ENCODE measurements around the gene CASKIN1. TPM values are rescaled to one million over a fixed set of nuclear protein-coding genes. Genes with fewer than 3 reads are reported as not detected.

Gene CASKIN1
- total RNA-seq, 1 experiment from 2014 or later = 5.9 TPM

DNA sequence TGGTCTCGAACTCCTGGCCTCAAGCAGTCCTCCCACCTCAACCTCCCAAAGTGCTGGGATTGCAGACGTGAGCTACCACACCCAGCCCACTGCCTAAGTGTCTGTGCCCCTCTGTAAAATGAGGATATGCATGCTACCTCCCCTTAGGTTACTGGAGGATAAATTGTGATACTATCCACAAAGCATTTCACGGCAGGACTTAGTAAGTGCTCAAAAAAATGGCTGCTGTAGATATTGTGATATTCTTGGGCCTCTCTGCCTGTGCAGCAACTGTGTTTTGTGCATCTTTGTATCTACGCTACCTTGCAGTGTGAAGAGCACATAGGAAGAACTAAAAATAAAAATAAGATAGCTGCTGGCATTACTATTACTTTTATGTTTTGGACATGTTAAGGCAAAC, 1.9 kb upstream of the CASKIN1 start:
- BruUV-seq (replicated peaks) = no TSS peak
- Histone ChIP-seq H4K20me1 (ENCODE audit: insufficient read depth) (no peaks in the 10 kb centered on the region), H3K36me3 (ENCODE audit: control insufficient read depth in 1 of 2, insufficient read depth in 2 of 2, low read length in 2 of 2) (no peaks in the 10 kb centered on the region), H3K27ac (ENCODE audit: low read depth, low read length) (no peak overlapping the region), H3K4me3 (replicated peaks in 1 of 2; ENCODE audit: low read depth in 1 of 2, low read length in 2 of 2) (no peak overlapping the region), H3K4me1 (ENCODE audit: control insufficient read depth in 1 of 2, insufficient read depth in 2 of 2, low read length in 2 of 2) (peaks cover 5 to 19% of the 10 kb centered on the region in 2 experiments), H3K4me2 (ENCODE audit: low read length) (no peak overlapping the region), H3K79me2 (ENCODE audit: insufficient read depth, low read length) (no peaks in the 10 kb centered on the region), H3K9ac (ENCODE audit: low read length) (no peak overlapping the region), H3K9me2 (ENCODE audit: insufficient read depth) (no peaks in the 10 kb centered on the region), H2AFZ (ENCODE audit: low read depth, low read length, poor library complexity, severe bottlenecking) (no peak overlapping the region), H3K9me3 (ENCODE audit: control insufficient read depth in 1 of 2, insufficient read depth in 1 of 2, low read depth in 1 of 2, low read length in 2 of 2) (no peaks in the 10 kb centered on the region), H3K27me3 (ENCODE audit: insufficient read depth, low read length) (no peaks in the 10 kb centered on the region)
- ChIA-PET CTCF (no interaction called here), RAD21 (ENCODE audit: low non-redundant PET in 1 of 2, low total read pairs in 2 of 2, uncharacterized antibody in 2 of 2, unreplicated experiment in 2 of 2) (no interaction called here), POLR2A (interaction anchor here (1.5 to 2.1 kb wide), 2 partner anchors 16 to 43 kb away, joined by 3 to 6 read pairs; partner anchors contain the start of genes PGP and TRAF7)
- DNase-seq (ENCODE audit: low read depth, low spot score) (no peak), ATAC-seq (no peak)
- no peak for TF ChIP-seq SRF (IDR thresholded peaks at IDR 0.05; ENCODE audit: low read depth)
- no peak for TF ChIP-seq EGR1 (IDR thresholded peaks at IDR 0.05; ENCODE audit: low read depth)
- TF ChIP-seq, protein P1, sequence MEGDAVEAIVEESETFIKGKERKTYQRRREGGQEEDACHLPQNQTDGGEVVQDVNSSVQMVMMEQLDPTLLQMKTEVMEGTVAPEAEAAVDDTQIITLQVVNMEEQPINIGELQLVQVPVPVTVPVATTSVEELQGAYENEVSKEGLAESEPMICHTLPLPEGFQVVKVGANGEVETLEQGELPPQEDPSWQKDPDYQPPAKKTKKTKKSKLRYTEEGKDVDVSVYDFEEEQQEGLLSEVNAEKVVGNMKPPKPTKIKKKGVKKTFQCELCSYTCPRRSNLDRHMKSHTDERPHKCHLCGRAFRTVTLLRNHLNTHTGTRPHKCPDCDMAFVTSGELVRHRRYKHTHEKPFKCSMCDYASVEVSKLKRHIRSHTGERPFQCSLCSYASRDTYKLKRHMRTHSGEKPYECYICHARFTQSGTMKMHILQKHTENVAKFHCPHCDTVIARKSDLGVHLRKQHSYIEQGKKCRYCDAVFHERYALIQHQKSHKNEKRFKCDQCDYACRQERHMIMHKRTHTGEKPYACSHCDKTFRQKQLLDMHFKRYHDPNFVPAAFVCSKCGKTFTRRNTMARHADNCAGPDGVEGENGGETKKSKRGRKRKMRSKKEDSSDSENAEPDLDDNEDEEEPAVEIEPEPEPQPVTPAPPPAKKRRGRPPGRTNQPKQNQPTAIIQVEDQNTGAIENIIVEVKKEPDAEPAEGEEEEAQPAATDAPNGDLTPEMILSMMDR (IDR thresholded peaks at IDR 0.05 in 2 of 3, conservative IDR thresholded peaks at IDR 0.05 in 1 of 3; ENCODE audit: borderline replicate concordance in 1 of 3, insufficient read depth in 1 of 3, low read depth in 2 of 3, low read length in 2 of 3) = no peak
- no peak for TF ChIP-seq JUND (IDR thresholded peaks at IDR 0.05)
- TF ChIP-seq, protein P2, sequence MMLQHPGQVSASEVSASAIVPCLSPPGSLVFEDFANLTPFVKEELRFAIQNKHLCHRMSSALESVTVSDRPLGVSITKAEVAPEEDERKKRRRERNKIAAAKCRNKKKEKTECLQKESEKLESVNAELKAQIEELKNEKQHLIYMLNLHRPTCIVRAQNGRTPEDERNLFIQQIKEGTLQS (IDR thresholded peaks at IDR 0.05) = no peak
- TF ChIP-seq EZH2phosphoT487 (IDR thresholded peaks at IDR 0.05; ENCODE audit: borderline replicate concordance) = no peak
- TF ChIP-seq ZFX (IDR thresholded peaks at IDR 0.05) = no peak
- TF ChIP-seq TCF7L2 (IDR thresholded peaks at IDR 0.05; ENCODE audit: borderline replicate concordance, extremely low read depth, insufficient read depth, insufficient read length) = no peak
- TF ChIP-seq YY1 (IDR thresholded peaks at IDR 0.05; ENCODE audit: extremely low read depth, insufficient replicate concordance, low read depth, low read length) = no peak
- TF ChIP-seq, protein P3, sequence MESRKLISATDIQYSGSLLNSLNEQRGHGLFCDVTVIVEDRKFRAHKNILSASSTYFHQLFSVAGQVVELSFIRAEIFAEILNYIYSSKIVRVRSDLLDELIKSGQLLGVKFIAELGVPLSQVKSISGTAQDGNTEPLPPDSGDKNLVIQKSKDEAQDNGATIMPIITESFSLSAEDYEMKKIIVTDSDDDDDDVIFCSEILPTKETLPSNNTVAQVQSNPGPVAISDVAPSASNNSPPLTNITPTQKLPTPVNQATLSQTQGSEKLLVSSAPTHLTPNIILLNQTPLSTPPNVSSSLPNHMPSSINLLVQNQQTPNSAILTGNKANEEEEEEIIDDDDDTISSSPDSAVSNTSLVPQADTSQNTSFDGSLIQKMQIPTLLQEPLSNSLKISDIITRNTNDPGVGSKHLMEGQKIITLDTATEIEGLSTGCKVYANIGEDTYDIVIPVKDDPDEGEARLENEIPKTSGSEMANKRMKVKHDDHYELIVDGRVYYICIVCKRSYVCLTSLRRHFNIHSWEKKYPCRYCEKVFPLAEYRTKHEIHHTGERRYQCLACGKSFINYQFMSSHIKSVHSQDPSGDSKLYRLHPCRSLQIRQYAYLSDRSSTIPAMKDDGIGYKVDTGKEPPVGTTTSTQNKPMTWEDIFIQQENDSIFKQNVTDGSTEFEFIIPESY (IDR thresholded peaks at IDR 0.05; ENCODE audit: extremely low read depth, insufficient replicate concordance, low read length) = no peak
- TF ChIP-seq, protein P4, sequence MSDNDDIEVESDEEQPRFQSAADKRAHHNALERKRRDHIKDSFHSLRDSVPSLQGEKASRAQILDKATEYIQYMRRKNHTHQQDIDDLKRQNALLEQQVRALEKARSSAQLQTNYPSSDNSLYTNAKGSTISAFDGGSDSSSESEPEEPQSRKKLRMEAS (IDR thresholded peaks at IDR 0.05) = no peak
- no peak for TF ChIP-seq SIN3A (IDR thresholded peaks at IDR 0.05; ENCODE audit: low read depth)
- no peak for TF ChIP-seq SP1 (IDR thresholded peaks at IDR 0.05; ENCODE audit: low read depth)
- TF ChIP-seq ELF1 (IDR thresholded peaks at IDR 0.05; ENCODE audit: borderline replicate concordance, low read depth) = no peak
- TF ChIP-seq POLR2AphosphoS5 (IDR thresholded peaks at IDR 0.05; ENCODE audit: low read depth, low read length) = no peak
- no peak for TF ChIP-seq CEBPB (IDR thresholded peaks at IDR 0.05; ENCODE audit: low read depth)
- TF ChIP-seq ZNF274 (IDR thresholded peaks at IDR 0.05; ENCODE audit: low read depth, low read length) = no peak
- TF ChIP-seq EZH2 (IDR thresholded peaks at IDR 0.05) = no peak
- TF ChIP-seq FOSL1 (IDR thresholded peaks at IDR 0.05; ENCODE audit: low read depth) = no peak
- intact Hi-C loops (cut with micrococcal nuclease) = loop anchor here (10.0 kb wide), 1 partner anchor 307 kb away; no protein-coding TSS in a partner anchor
